Sigmoid colon (tissue), 7 donors: Measurements from ENCODE around the gene PRKRIP1. TPM values are rescaled to one million over a fixed set of nuclear protein-coding genes. Genes with fewer than 3 reads are reported as not detected.

Experiments used
- DNase-seq: peaks from one replicate; pipeline ENCODE4 v3.0.0-alpha.2; 2019
- H3K27ac ChIP-seq, 4 donors: fragments of 200-600 bp; sonication (generic); one replicate each; pipeline ENCODE4 v1.5.1; 2016 to 2019; ENCODE audit warnings: mild to moderate bottlenecking in 1 of 4
- H3K27me3 ChIP-seq, 3 donors: fragments of 200-600 bp; sonication (generic); one replicate each; pipeline ENCODE4 v1.5.1; 2019; ENCODE audit warnings: mild to moderate bottlenecking in 1 of 3
- H3K36me3 ChIP-seq, 4 donors: fragments of 200-600 bp; sonication (generic); one replicate each; pipeline ENCODE4 v1.5.1; 2016 to 2019
- H3K4me1 ChIP-seq, 4 donors: fragments of 200-600 bp; sonication (generic); one replicate each; pipeline ENCODE4 v1.5.1; 2017 to 2019
- H3K4me3 ChIP-seq, 4 donors: fragments of 200-600 bp; sonication (generic); one replicate each; pipeline ENCODE4 v1.5.1; 2017 to 2019; ENCODE audit warnings: mild to moderate bottlenecking in 2 of 4, moderate library complexity in 1 of 4
- H3K9me3 ChIP-seq, 4 donors: fragments of 200-600 bp in 3 of 4; sonication (generic) in 3 of 4; one replicate each; pipeline versions ENCODE4 v1.5.1 to v1.6.1; 2013 to 2019
- EP300 ChIP-seq, 4 donors: sonication (generic); formaldehyde crosslinking; IDR thresholded peaks; one replicate each; pipeline ENCODE4 v1.6.1; 2017; ENCODE audit warnings: antibody characterized with exemption in 4 of 4
- POLR2A ChIP-seq, 2 donors: fragments of 450-650 bp; IDR thresholded peaks; one replicate each; pipeline ENCODE4 v1.6.1; 2016; ENCODE audit warnings: antibody characterized with exemption in 2 of 2, mild to moderate bottlenecking in 2 of 2, moderate library complexity in 2 of 2
- POLR2AphosphoS5 ChIP-seq, 4 donors: sonication (generic); formaldehyde crosslinking; IDR thresholded peaks; one replicate each; pipeline ENCODE4 v1.6.1; 2017; ENCODE audit warnings: antibody characterized with exemption in 4 of 4
- WGBS, 2 donors: extraction: QIAGEN DNeasy Blood & Tissue Kit; methylation state at CpG; one replicate each; pipeline ENCODE4 v1.1.7; 2013; 5-methylcytosine and 5-hydroxymethylcytosine counted together
- intact Hi-C: fragments of 100-400 bp; cut with DNase I; formaldehyde crosslinking; loops from one replicate; pipeline ENCODE4 v1.15.1; 2023
- polyA plus RNA-seq, 3 donors: library from polyadenylated mRNA; stranded (reverse); fragments of 200-250 nt; gene quantifications; one replicate each; pipeline ENCODE4 v1.2.3, GENCODE V29; 2013
- total RNA-seq, 4 donors: library from RNA; depleted of rRNA; stranded (reverse); fragments of >200 nt; gene quantifications; one replicate each; pipeline ENCODE4 v1.1.0, GENCODE V29; 2016
- TF ChIP-seq, protein P1 (sequence below), 4 experiments: fragments of 450-650 bp in 3 of 4; fragments of 200-600 bp in 1 of 4; IDR thresholded peaks; one replicate each; pipeline ENCODE4 v1.5.1; 2016 to 2019; ENCODE audit warnings: antibody characterized with exemption in 4 of 4, mild to moderate bottlenecking in 3 of 4, moderate library complexity in 2 of 4
- donor health status: healthy with polysubstance abuse.
- donor health status: Bipolar disorder and iron deficiency.
- donor health status: healthy.

Gene PRKRIP1
- total and polyA plus RNA-seq, 7 donors, result 9.0 to 29.9 (median 24.1) TPM

GRCh38 chr7:102433219-102434038, 37.3 kb downstream of the PRKRIP1 start, which contains the start of gene ORAI2:
Gene ORAI2, plus strand, starts transcription at chr7:102433575. Its CDS starts 5,382 bp downstream, at chr7:102438957.
- H3K4me3 ChIP-seq, result peak within 1 kb of the TSS; percentile 55 to 98 (median 79)
- DNase-seq, result peak; percentile 89
- H3K9me3 ChIP-seq, result no peaks in the 10 kb centered on the region
- intact Hi-C loops, result no loop called here
- H3K27me3 ChIP-seq, result no peaks in the 10 kb centered on the region
- H3K4me1 ChIP-seq, result peaks cover 0 to 30% (median 29%) of the 10 kb centered on the region in 4 donors
- WGBS, 2 donors, result 1% methylated on average over 90 of the region's 90 CpGs
- no peak for TF ChIP-seq POLR2A (IDR thresholded peaks at IDR 0.05)
- TF ChIP-seq POLR2AphosphoS5 (IDR thresholded peaks at IDR 0.05), result no peak
- TF ChIP-seq, protein P1, sequence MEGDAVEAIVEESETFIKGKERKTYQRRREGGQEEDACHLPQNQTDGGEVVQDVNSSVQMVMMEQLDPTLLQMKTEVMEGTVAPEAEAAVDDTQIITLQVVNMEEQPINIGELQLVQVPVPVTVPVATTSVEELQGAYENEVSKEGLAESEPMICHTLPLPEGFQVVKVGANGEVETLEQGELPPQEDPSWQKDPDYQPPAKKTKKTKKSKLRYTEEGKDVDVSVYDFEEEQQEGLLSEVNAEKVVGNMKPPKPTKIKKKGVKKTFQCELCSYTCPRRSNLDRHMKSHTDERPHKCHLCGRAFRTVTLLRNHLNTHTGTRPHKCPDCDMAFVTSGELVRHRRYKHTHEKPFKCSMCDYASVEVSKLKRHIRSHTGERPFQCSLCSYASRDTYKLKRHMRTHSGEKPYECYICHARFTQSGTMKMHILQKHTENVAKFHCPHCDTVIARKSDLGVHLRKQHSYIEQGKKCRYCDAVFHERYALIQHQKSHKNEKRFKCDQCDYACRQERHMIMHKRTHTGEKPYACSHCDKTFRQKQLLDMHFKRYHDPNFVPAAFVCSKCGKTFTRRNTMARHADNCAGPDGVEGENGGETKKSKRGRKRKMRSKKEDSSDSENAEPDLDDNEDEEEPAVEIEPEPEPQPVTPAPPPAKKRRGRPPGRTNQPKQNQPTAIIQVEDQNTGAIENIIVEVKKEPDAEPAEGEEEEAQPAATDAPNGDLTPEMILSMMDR (IDR thresholded peaks at IDR 0.05), result no peak
- TF ChIP-seq EP300 (IDR thresholded peaks at IDR 0.05), result no peak
- no peaks in the 10 kb centered on the region for H3K36me3 ChIP-seq
- peak within 1 kb of the TSS; percentile 50 to 75 (median 64) for H3K27ac ChIP-seq

- peak overlapping the region; percentile 55 to 98 (median 79) for H3K4me3 ChIP-seq
- DNase-seq, result no peak
- peaks cover 0 to 2% (median 0%) of the 10 kb centered on the region in 4 donors for H3K36me3 ChIP-seq
- H3K9me3 ChIP-seq, result no peaks in the 10 kb centered on the region
- intact Hi-C loops, result no loop called here
- H3K4me1 ChIP-seq, result peaks cover 0 to 30% (median 29%) of the 10 kb centered on the region in 4 donors
- H3K27me3 ChIP-seq, result no peaks in the 10 kb centered on the region
- WGBS, 2 donors, result 26 to 34% methylated on average over 9 of the region's 9 CpGs
- peak overlapping the region in 3 of 4 donors; percentile 51 to 75 (median 67) for H3K27ac ChIP-seq
- TF ChIP-seq POLR2AphosphoS5 (IDR thresholded peaks at IDR 0.05) (no peak), POLR2A (IDR thresholded peaks at IDR 0.05) (no peak), EP300 (IDR thresholded peaks at IDR 0.05) (no peak)
- TF ChIP-seq, protein P1 (IDR thresholded peaks at IDR 0.05), result no peak
Measured at GRCh38 chr7:102434039-102434486, 37.9 kb downstream of the PRKRIP1 start.

DNA sequence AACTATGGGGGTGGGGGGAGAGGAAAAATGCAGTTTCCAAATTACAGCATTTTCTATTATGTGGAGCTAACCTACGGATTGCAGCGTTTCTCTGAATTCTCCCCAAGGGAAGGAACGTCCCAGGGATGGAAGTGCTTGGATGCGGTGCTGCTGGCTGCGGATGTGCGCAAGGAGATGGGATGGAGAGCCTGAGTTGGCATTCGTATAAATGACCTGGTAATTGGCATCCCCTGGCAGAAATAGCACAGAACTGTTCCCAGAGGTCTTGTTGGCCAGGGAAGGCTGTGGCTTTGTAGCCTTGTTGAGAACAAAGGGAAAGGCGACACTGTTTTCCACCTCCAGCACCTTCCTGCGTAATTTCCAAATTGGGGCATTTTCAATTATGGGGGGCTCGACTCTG, 40.0 kb downstream of the PRKRIP1 start:
- no peak for DNase-seq
- 88 to 95% methylated on average over 10 of the region's 10 CpGs for WGBS, 2 donors
- TF ChIP-seq, protein P1 (IDR thresholded peaks at IDR 0.05), result no peak
- no peak for TF ChIP-seq POLR2AphosphoS5 (IDR thresholded peaks at IDR 0.05)
- TF ChIP-seq EP300 (IDR thresholded peaks at IDR 0.05), result no peak
- no peak for TF ChIP-seq POLR2A (IDR thresholded peaks at IDR 0.05)
- peaks cover 0 to 36% (median 28%) of the 10 kb centered on the region in 4 donors for H3K4me1 ChIP-seq
- no peaks in the 10 kb centered on the region for H3K27me3 ChIP-seq
- no peak overlapping the region for H3K4me3 ChIP-seq
- intact Hi-C loops, result no loop called here
- no peak overlapping the region for H3K27ac ChIP-seq
- no peaks in the 10 kb centered on the region for H3K9me3 ChIP-seq
- H3K36me3 ChIP-seq, result peaks cover 0 to 5% (median 0%) of the 10 kb centered on the region in 4 donors

DNA sequence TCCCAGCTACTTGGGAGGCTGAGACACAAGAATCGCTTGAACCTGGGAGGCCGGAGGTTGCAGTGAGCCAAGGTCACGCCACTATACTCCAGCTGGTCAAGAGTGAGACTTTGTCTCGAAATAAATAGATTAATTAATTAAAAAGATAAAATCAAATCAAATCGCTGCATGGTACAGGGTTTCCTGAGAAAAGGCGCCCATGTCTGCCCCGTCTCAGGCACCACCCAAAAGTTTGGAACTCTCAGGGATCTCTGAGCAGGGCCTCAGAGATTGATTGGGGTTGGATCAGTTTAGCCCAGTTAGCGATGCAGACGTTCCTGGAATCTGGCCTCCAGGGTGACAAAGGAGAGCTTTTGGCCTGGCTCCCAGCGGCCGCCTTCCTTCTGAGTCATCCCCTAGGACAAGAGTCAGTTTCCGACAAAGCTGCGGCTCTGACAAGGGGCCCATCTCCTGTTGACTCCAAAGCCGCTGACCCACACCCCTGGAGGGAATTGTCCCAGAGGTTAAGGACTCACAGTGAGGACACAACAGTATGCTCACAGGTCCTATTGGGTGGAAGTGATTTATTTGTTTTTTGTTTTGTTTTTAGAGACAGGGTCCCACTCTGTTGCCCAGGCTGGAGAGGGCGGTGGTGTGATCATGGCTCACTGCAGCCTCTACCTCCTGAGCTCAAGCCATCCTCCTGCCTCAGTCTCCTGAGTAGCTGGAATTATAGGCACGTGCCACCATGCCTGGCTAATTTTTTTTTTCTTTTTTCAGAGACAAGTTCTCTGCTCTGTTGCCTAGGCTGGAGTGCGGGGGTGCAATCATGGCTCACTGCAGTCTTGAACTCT, 44.0 kb downstream of the PRKRIP1 start:
- Histone ChIP-seq H3K27ac (peak overlapping the region in 1 of 4 donors; percentile 41), H3K36me3 (peaks cover 0 to 5% (median 0%) of the 10 kb centered on the region in 4 donors), H3K4me1 (peaks cover 0 to 7% (median 0%) of the 10 kb centered on the region in 4 donors), H3K4me3 (no peak overlapping the region), H3K9me3 (no peaks in the 10 kb centered on the region), H3K27me3 (no peaks in the 10 kb centered on the region)
- intact Hi-C loops, result no loop called here
- WGBS, 2 donors, result 86 to 87% methylated on average over 17 of the region's 17 CpGs
- peak; percentile 80 for DNase-seq
- TF ChIP-seq POLR2AphosphoS5 (IDR thresholded peaks at IDR 0.05), result peak in 1 of 4 donors; percentile 17
- no peak for TF ChIP-seq EP300 (IDR thresholded peaks at IDR 0.05)
